GM23338 (cell line): Measurements from ENCODE around the gene JMJD1C.

Source experiments
- EZH2 ChIP-seq: fragments of 200-600 bp; sonication (generic); IDR thresholded peaks from one replicate; pipeline ENCODE4 v1.8.0; 2017; ENCODE audit warnings: antibody characterized with exemption, mild to moderate bottlenecking, low read depth; ENCODE audit not compliant: unreplicated experiment
- EZH2phosphoT487 ChIP-seq: fragments of 200-600 bp; sonication (generic); IDR thresholded peaks from one replicate; pipeline ENCODE4 v1.8.1; 2018; ENCODE audit warnings: antibody characterized with exemption; ENCODE audit not compliant: unreplicated experiment
- REST ChIP-seq: IDR thresholded peaks from one replicate; pipeline ENCODE4 v1.6.1; 2018; ENCODE audit warnings: antibody characterized with exemption; ENCODE audit not compliant: unreplicated experiment

GRCh38 chr10:63313066-63313717, 152.6 kb downstream of the JMJD1C start:
- TF ChIP-seq EZH2 (no peak), REST (no peak), EZH2phosphoT487 (no peak)
